HCT116 (cell line): Measurements from ENCODE around the gene TMEM178A. TPM values are rescaled to one million over a fixed set of nuclear protein-coding genes. Genes with fewer than 3 reads are reported as not detected.

Experiments
- ATAC-seq: fragments of 200-7000 bp; cut with Tn5 transposase; 2 replicates; pipeline ENCODE4 v1.9.1; 2020; ENCODE audit warnings: mild to moderate bottlenecking, moderate library complexity
- BruUV-seq: library from RNA; stranded (reverse); fragments of 400-500 nt; replicated peaks from 2 replicates; lab custom pipeline; 2021; lab: Mats Ljungman, UMichigan
- CTCF ChIA-PET: fragments of 300-600 bp; sonication (Branson Sonifier 250); formaldehyde crosslinking; loops from one replicate; lab custom pipeline; 2021; ENCODE audit warnings: antibody characterized with exemption; lab: Charles Lee
- POLR2A ChIA-PET: fragments of 300-600, 350-600 bp; sonication (Branson Sonifier 250); formaldehyde crosslinking; loops from one replicate; lab custom pipeline; 2021; ENCODE audit warnings: antibody characterized with exemption; lab: Charles Lee
- RAD21 ChIA-PET, 2 experiments: fragments of 300-600 bp; sonication (Branson Sonifier 250); formaldehyde crosslinking; loops; one replicate each; lab custom pipeline; 2023; ENCODE audit warnings: low total read pairs in 2 of 2; ENCODE audit not compliant: uncharacterized antibody in 2 of 2, unreplicated experiment in 2 of 2, low non-redundant PET in 1 of 2; lab: Charles Lee
- DNase-seq: peaks from one replicate; pipeline ENCODE4 v3.0.0-alpha.2; 2010; ENCODE audit warnings: low read depth, low spot score
- H2AFZ ChIP-seq: fragments of 200-600 bp; shearing (Covaris generic), sonication (generic); 2 replicates; pipeline ENCODE4 v1.6.1; 2017; ENCODE audit warnings: low read depth, mixed run types, mixed read lengths, antibody characterized with exemption, low read length; ENCODE audit not compliant: poor library complexity, severe bottlenecking
- H3K27ac ChIP-seq: 2 replicates; pipeline ENCODE4 v1.5.1; 2012; ENCODE audit warnings: low read depth, low read length
- H3K27me3 ChIP-seq: fragments of 200-600 bp; sonication (generic); 2 replicates; pipeline ENCODE4 v1.6.1; 2016; ENCODE audit warnings: mixed run types, low read length, mixed read lengths; ENCODE audit not compliant: insufficient read depth
- H3K36me3 ChIP-seq, 2 experiments: fragments of 200-500 bp in 1 of 2; fragments of 200-600 bp in 1 of 2; sonication (Bioruptor generic) in 1 of 2; sonication (generic) in 1 of 2; 2 replicates each; pipeline versions ENCODE4 v1.5.1 to v1.6.1; 2014 to 2016; ENCODE audit warnings: low read length in 2 of 2, inconsistent platforms in 1 of 2, mixed read lengths in 1 of 2, mixed run types in 1 of 2; ENCODE audit not compliant: insufficient read depth in 2 of 2, control insufficient read depth in 1 of 2
- H3K4me1 ChIP-seq, 2 experiments: fragments of 200-600 bp in 1 of 2; sonication (generic) in 1 of 2; 2 replicates each; pipeline versions ENCODE4 v1.5.1 to v1.6.1; 2012 to 2017; ENCODE audit warnings: low read length in 2 of 2, inconsistent platforms in 1 of 2, mild to moderate bottlenecking in 1 of 2, mixed read lengths in 1 of 2, mixed run types in 1 of 2, moderate library complexity in 1 of 2; ENCODE audit not compliant: insufficient read depth in 2 of 2, control insufficient read depth in 1 of 2
- H3K4me2 ChIP-seq: fragments of 200-600 bp; sonication (generic); 2 replicates; pipeline ENCODE4 v1.6.1; 2017; ENCODE audit warnings: mixed run types, low read length, mixed read lengths
- H3K4me3 ChIP-seq, 2 experiments: fragments of 200-600 bp in 1 of 2; sonication (generic) in 1 of 2; replicated peaks in 1 of 2; 2 replicates each; pipeline ENCODE4 v1.5.1; 2011 to 2016; ENCODE audit warnings: low read length in 2 of 2, control low read depth in 1 of 2, low read depth in 1 of 2, mild to moderate bottlenecking in 1 of 2, mixed read lengths in 1 of 2, mixed run types in 1 of 2
- H3K79me2 ChIP-seq: fragments of 200-600 bp; sonication (generic); 2 replicates; pipeline ENCODE4 v1.6.1; 2017; ENCODE audit warnings: mild to moderate bottlenecking, mixed run types, low read length, moderate library complexity, mixed read lengths; ENCODE audit not compliant: insufficient read depth
- H3K9ac ChIP-seq: fragments of 200-600 bp; sonication (generic); 2 replicates; pipeline ENCODE4 v1.6.1; 2016; ENCODE audit warnings: low read length, mixed read lengths
- H3K9me2 ChIP-seq: fragments of 200-600 bp; sonication (generic), shearing (Covaris generic); 2 replicates; pipeline ENCODE4 v1.6.1; 2017; ENCODE audit warnings: mixed run types, mild to moderate bottlenecking, moderate library complexity; ENCODE audit not compliant: insufficient read depth
- H3K9me3 ChIP-seq, 2 experiments: fragments of 200-500 bp in 1 of 2; fragments of 200-600 bp in 1 of 2; sonication (Bioruptor generic) in 1 of 2; sonication (generic) in 1 of 2; 2 replicates each; pipeline ENCODE4 v1.6.1; 2014 to 2017; ENCODE audit warnings: low read length in 2 of 2, mixed read lengths in 2 of 2, inconsistent platforms in 1 of 2, low read depth in 1 of 2, mild to moderate bottlenecking in 1 of 2, mixed run types in 1 of 2, moderate library complexity in 1 of 2; ENCODE audit not compliant: control insufficient read depth in 1 of 2, insufficient read depth in 1 of 2
- H4K20me1 ChIP-seq: fragments of 200-600 bp; sonication (generic), shearing (Covaris generic); 2 replicates; pipeline ENCODE4 v1.6.1; 2017; ENCODE audit warnings: mixed run types, mild to moderate bottlenecking, moderate library complexity; ENCODE audit not compliant: insufficient read depth
- ATF3 ChIP-seq: IDR thresholded peaks from 2 replicates; pipeline ENCODE4 v1.6.1; 2012
- CBX3 ChIP-seq: IDR thresholded peaks from 2 replicates; pipeline ENCODE4 v1.6.1; 2012; ENCODE audit warnings: low read depth
- EGR1 ChIP-seq: IDR thresholded peaks from 2 replicates; pipeline ENCODE4 v1.6.1; 2012; ENCODE audit warnings: low read depth
- EZH2 ChIP-seq: fragments of 200-600 bp; sonication (generic); IDR thresholded peaks from 2 replicates; pipeline ENCODE4 v1.6.1; 2017; ENCODE audit warnings: antibody characterized with exemption, mixed run types
- EZH2phosphoT487 ChIP-seq: fragments of 200-600 bp; IDR thresholded peaks from 2 replicates; pipeline ENCODE4 v1.6.1; 2018; ENCODE audit warnings: antibody characterized with exemption, borderline replicate concordance
- FOSL1 ChIP-seq: IDR thresholded peaks from 2 replicates; pipeline ENCODE4 v1.6.1; 2012; ENCODE audit warnings: low read depth
- RAD21 ChIP-seq: IDR thresholded peaks from 2 replicates; pipeline ENCODE4 v1.6.1; 2012; ENCODE audit warnings: low read depth, mild to moderate bottlenecking
- TCF7L2 ChIP-seq: IDR thresholded peaks from 2 replicates; pipeline ENCODE4 v1.7.0; 2011; ENCODE audit warnings: borderline replicate concordance, inconsistent platforms; ENCODE audit not compliant: insufficient read depth, insufficient read length; ENCODE audit errors: extremely low read depth
- ZFX ChIP-seq: fragments of 450-650 bp; IDR thresholded peaks from 2 replicates; pipeline ENCODE4 v1.6.1; 2017
- intact Hi-C: fragments of 100-400 bp; cut with micrococcal nuclease; formaldehyde crosslinking; loops from 2 replicates; pipeline ENCODE4 v1.10.0; 2022
- total RNA-seq: library from RNA; stranded (reverse); gene quantifications from one replicate; pipeline ENCODE4 v1.2.1, GENCODE V29; 2021; ENCODE audit not compliant: unreplicated experiment
- TF ChIP-seq, protein P1 (sequence below): IDR thresholded peaks from 2 replicates; pipeline ENCODE4 v1.6.1; 2011; ENCODE audit warnings: mild to moderate bottlenecking, low read length, moderate library complexity; ENCODE audit not compliant: insufficient replicate concordance; ENCODE audit errors: extremely low read depth

Gene TMEM178A
- total RNA-seq, 1 experiment from 2014 or later, result 1.3 TPM

DNA sequence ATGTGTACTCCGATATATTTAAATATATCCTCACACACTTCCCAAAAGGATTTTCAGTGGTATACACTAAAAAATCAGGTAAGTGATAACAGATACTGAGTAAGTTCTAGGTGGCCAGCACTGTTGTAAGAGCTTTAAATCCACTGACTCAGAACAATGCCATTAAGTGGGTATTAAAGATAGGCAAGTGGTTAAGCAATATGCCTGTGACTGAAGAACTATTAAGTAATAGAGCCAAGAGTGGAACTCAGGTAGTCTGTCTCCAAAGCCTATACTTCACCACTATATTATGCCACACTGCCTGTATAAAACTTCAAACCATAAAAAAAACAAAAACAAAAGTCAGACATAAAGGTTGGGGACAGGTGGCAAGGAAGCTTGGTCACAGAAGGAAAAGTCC lies 76.2 kb downstream of the TMEM178A start:
- CTCF ChIA-PET, result interaction anchor here (1.2 kb wide), 1 partner anchor 11 kb away, joined by 3 read pairs; no protein-coding TSS in a partner anchor

DNA sequence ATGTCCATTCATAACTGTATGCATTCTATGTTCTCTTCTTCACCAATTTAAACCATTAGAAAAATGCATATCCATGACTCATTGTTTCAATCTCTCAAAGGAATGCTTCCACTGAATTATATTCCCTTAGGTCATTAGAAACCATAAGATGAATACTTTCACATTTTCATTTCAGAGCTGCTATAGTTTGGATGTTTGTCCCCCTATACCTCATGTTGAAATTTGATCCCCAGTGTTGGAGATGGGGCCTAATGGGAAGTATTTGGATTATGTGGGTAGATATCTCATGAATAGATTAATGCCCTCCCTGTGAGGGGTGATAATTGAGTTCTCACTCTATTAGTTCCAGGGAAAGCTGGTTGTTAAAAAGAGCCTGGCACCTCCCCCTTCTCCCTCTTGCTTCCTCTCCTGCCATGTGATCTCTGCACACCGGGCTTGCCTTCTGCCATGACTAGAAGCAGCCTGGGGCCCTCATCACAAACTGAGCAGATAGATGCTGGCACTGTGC lies 77.6 kb downstream of the TMEM178A start:
- ChIA-PET CTCF (interaction anchor here (1.5 kb wide), 1 partner anchor 13 kb away, joined by 3 read pairs; no protein-coding TSS in a partner anchor), RAD21 (no interaction called here), POLR2A (interaction anchor here (0.5 kb wide), 1 partner anchor 589 kb away, joined by 6 read pairs; no protein-coding TSS in a partner anchor)
- no TSS peak for BruUV-seq
- Histone ChIP-seq H3K4me1 (no peaks in the 10 kb centered on the region), H3K27me3 (no peaks in the 10 kb centered on the region), H3K9me2 (no peaks in the 10 kb centered on the region), H2AFZ (no peak overlapping the region), H3K79me2 (peaks cover 10% of the 10 kb centered on the region), H3K9me3 (no peaks in the 10 kb centered on the region), H3K4me2 (no peak overlapping the region), H3K4me3 (no peak overlapping the region), H3K9ac (no peak overlapping the region), H4K20me1 (no peaks in the 10 kb centered on the region), H3K36me3 (peaks cover 24 to 47% of the 10 kb centered on the region in 2 experiments), H3K27ac (no peak overlapping the region)
- TF ChIP-seq, protein P1, sequence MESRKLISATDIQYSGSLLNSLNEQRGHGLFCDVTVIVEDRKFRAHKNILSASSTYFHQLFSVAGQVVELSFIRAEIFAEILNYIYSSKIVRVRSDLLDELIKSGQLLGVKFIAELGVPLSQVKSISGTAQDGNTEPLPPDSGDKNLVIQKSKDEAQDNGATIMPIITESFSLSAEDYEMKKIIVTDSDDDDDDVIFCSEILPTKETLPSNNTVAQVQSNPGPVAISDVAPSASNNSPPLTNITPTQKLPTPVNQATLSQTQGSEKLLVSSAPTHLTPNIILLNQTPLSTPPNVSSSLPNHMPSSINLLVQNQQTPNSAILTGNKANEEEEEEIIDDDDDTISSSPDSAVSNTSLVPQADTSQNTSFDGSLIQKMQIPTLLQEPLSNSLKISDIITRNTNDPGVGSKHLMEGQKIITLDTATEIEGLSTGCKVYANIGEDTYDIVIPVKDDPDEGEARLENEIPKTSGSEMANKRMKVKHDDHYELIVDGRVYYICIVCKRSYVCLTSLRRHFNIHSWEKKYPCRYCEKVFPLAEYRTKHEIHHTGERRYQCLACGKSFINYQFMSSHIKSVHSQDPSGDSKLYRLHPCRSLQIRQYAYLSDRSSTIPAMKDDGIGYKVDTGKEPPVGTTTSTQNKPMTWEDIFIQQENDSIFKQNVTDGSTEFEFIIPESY, result no peak
- TF ChIP-seq EGR1 (no peak), EZH2 (no peak), ATF3 (no peak)
- DNase-seq, result no peak
- intact Hi-C loops, result no loop called here
- no peak for ATAC-seq

More for the DNA sequence above, 76.2 kb downstream of the TMEM178A start:
- H3K9me2 ChIP-seq, result no peaks in the 10 kb centered on the region
- H2AFZ ChIP-seq, result no peak overlapping the region
- intact Hi-C loops, result no loop called here
- H3K27me3 ChIP-seq, result no peaks in the 10 kb centered on the region
- H3K9ac ChIP-seq, result no peak overlapping the region
- H3K4me3 ChIP-seq, result no peak overlapping the region
- H3K79me2 ChIP-seq, result peaks cover 11% of the 10 kb centered on the region
- ChIA-PET RAD21 (no interaction called here), POLR2A (no interaction called here)
- DNase-seq (no peak), ATAC-seq (no peak)
- no peaks in the 10 kb centered on the region for H3K4me1 ChIP-seq
- peaks cover 21 to 42% of the 10 kb centered on the region in 2 experiments for H3K36me3 ChIP-seq
- H3K27ac ChIP-seq, result no peak overlapping the region
- TF ChIP-seq FOSL1, result no peak
- no peak for TF ChIP-seq TCF7L2
- TF ChIP-seq EZH2phosphoT487, result no peak
- TF ChIP-seq ATF3, result no peak
- TF ChIP-seq CBX3, result no peak
- TF ChIP-seq RAD21, result no peak
- TF ChIP-seq ZFX, result no peak
- H4K20me1 ChIP-seq, result no peaks in the 10 kb centered on the region
- H3K9me3 ChIP-seq, result no peaks in the 10 kb centered on the region
- BruUV-seq, result no TSS peak
- no peak overlapping the region for H3K4me2 ChIP-seq
